Stimulated activated CD4-positive, alpha-beta T cell treated with anti-CD3 and anti-CD28 coated beads, Interleukin-2, amount 100 ng/mL, for 4 hours (primary cell): ENCODE measurements around the gene ARPP21.
"Not testable (repeated sequence)": the region's sequence is repeated elsewhere in the genome, so short reads cannot be mapped to it uniquely, and the experiment has no call there.

Experiments
- DNase-seq: peaks from one replicate; pipeline ENCODE4 v3.0.0-alpha.2; 2020; ENCODE audit warnings: low read depth

Gene ARPP21

GRCh38 chr3:35639254-35640186 is at the start of gene ARPP21:
Gene ARPP21 (plus strand): TSS chr3:35639525. CDS start chr3:35681752, 42,227 bp downstream.
- DNase-seq, result no peak

GRCh38 chr3:35592589-35593295 is 46.6 kb upstream of the ARPP21 start:
- no peak for DNase-seq

- DNase-seq, result no peak
Observed at GRCh38 chr3:35594739-35595138, 44.6 kb upstream of the ARPP21 start.

- no peak for DNase-seq
Observed at GRCh38 chr3:35596335-35596995, 42.9 kb upstream of the ARPP21 start.

GRCh38 chr3:35597490-35597889 is 41.8 kb upstream of the ARPP21 start:
- DNase-seq, result no peak

GRCh38 chr3:35598804-35599203 is 40.5 kb upstream of the ARPP21 start:
- DNase-seq, result no peak

- no peak for DNase-seq
Observed at GRCh38 chr3:35601959-35602358, 37.4 kb upstream of the ARPP21 start.

- no peak for DNase-seq
Observed at GRCh38 chr3:35602395-35602936, 36.9 kb upstream of the ARPP21 start.

GRCh38 chr3:35616346-35616745 is 23.0 kb upstream of the ARPP21 start:
- DNase-seq, result no peak

- no peak for DNase-seq
Observed at GRCh38 chr3:35617370-35617769, 22.0 kb upstream of the ARPP21 start.

GRCh38 chr3:35620238-35620637 is 19.1 kb upstream of the ARPP21 start:
- not testable (repeated sequence) for DNase-seq

GRCh38 chr3:35624698-35625097 is 14.6 kb upstream of the ARPP21 start:
- DNase-seq, result no peak

- DNase-seq, result no peak
Observed at GRCh38 chr3:35633332-35634124, 5.8 kb upstream of the ARPP21 start.

GRCh38 chr3:35635407-35635806 is 3.9 kb upstream of the ARPP21 start:
- no peak for DNase-seq

- no peak for DNase-seq
Observed at GRCh38 chr3:35635926-35636683, 3.2 kb upstream of the ARPP21 start.

- DNase-seq, result no peak
Observed at GRCh38 chr3:35638251-35638979, 910 bp upstream of the ARPP21 start.

GRCh38 chr3:35638980-35639253 is 408 bp upstream of the ARPP21 start:
- no peak for DNase-seq

GRCh38 chr3:35640190-35641165 is 1.2 kb downstream of the ARPP21 start:
- no peak for DNase-seq

GRCh38 chr3:35641331-35641730 is 2.0 kb downstream of the ARPP21 start:
- DNase-seq, result no peak
